ENCODE data around the gene ATP10D.

ATP10D gene

GRCh38 chr4:47570816-47571215 lies 85.7 kb downstream of the ATP10D start:
- no peak for TF ChIP-seq TARDBP (IDR thresholded peaks at IDR 0.05)
- TF ChIP-seq CTBP1 (IDR thresholded peaks at IDR 0.05; ENCODE audit: borderline replicate concordance): no peak
- no peak for TF ChIP-seq PKNOX1 (IDR thresholded peaks at IDR 0.05)
- no peak for TF ChIP-seq FOXK2 (IDR thresholded peaks at IDR 0.05)
- POLR2A ChIA-PET: no interaction called here
- no peak for DNase-seq (ENCODE audit: extremely low spot score)
- CTCF ChIA-PET: interaction anchor here (0.6 kb wide), 1 partner anchor 8 kb away, joined by 4 read pairs; no protein-coding TSS in a partner anchor

- ChIA-PET POLR2A (no interaction called here), CTCF (no interaction called here)
- TF ChIP-seq L3MBTL2 (conservative IDR thresholded peaks at IDR 0.05) (no peak), SUZ12 (IDR thresholded peaks at IDR 0.05) (no peak), ELF4 (IDR thresholded peaks at IDR 0.05) (no peak), TARDBP (IDR thresholded peaks at IDR 0.05) (no peak), HDGF (IDR thresholded peaks at IDR 0.05; ENCODE audit: borderline replicate concordance) (no peak), FOXA1 (IDR thresholded peaks at IDR 0.05) (no peak), PKNOX1 (IDR thresholded peaks at IDR 0.05) (no peak), CTBP1 (IDR thresholded peaks at IDR 0.05; ENCODE audit: borderline replicate concordance) (no peak), ZNF384 (IDR thresholded peaks at IDR 0.05) (no peak), NFRKB (IDR thresholded peaks at IDR 0.05) (no peak), FOXK2 (IDR thresholded peaks at IDR 0.05) (no peak), ARNT (IDR thresholded peaks at IDR 0.05) (no peak), SP1 (IDR thresholded peaks at IDR 0.05) (no peak), LEF1 (IDR thresholded peaks at IDR 0.05; ENCODE audit: borderline replicate concordance) (no peak), BHLHE40 (IDR thresholded peaks at IDR 0.05; ENCODE audit: borderline replicate concordance) (no peak)
- DNase-seq (ENCODE audit: extremely low spot score): no peak
Measured at GRCh38 chr4:47572981-47573380, 87.9 kb downstream of the ATP10D start.

GRCh38 chr4:47577779-47578553 lies 92.9 kb downstream of the ATP10D start:
- POLR2A ChIA-PET: no interaction called here

DNA sequence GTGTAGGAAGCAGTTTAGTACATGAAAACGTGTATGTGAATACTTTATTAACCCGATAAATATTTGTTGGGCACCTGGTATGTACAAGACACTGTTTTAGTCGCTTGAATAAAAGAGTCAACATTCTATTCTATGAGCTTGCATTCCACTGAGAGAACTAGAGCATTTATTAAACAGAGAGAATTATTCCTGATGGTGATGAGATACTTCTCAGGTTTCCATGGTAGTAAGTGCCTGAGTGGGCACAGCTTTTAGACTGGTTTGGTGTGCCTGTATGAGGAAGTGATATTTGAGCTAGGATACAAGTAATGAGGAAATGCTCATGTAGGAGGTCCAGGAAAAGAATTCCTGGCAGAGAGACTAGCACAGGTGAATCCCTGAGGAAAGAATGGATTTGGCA lies 94.2 kb downstream of the ATP10D start:
- TF ChIP-seq SUZ12 (IDR thresholded peaks at IDR 0.05) (no peak), FOXK2 (IDR thresholded peaks at IDR 0.05) (no peak), ARNT (IDR thresholded peaks at IDR 0.05) (no peak), LEF1 (IDR thresholded peaks at IDR 0.05; ENCODE audit: borderline replicate concordance) (no peak), TARDBP (IDR thresholded peaks at IDR 0.05) (no peak), PKNOX1 (IDR thresholded peaks at IDR 0.05) (no peak), L3MBTL2 (conservative IDR thresholded peaks at IDR 0.05) (no peak), NFRKB (IDR thresholded peaks at IDR 0.05) (no peak), CTBP1 (IDR thresholded peaks at IDR 0.05; ENCODE audit: borderline replicate concordance) (no peak), ELF4 (IDR thresholded peaks at IDR 0.05) (no peak), BHLHE40 (IDR thresholded peaks at IDR 0.05; ENCODE audit: borderline replicate concordance) (no peak), HDGF (IDR thresholded peaks at IDR 0.05; ENCODE audit: borderline replicate concordance) (no peak), SP1 (IDR thresholded peaks at IDR 0.05) (no peak), ZNF384 (IDR thresholded peaks at IDR 0.05) (no peak), FOXM1 (IDR thresholded peaks at IDR 0.05; ENCODE audit: borderline replicate concordance) (no peak), FOXA1 (IDR thresholded peaks at IDR 0.05) (no peak)
- ChIA-PET CTCF (interaction anchor here (0.6 kb wide), 1 partner anchor 8 kb away, joined by 4 read pairs; no protein-coding TSS in a partner anchor), POLR2A (no interaction called here)
- no peak for DNase-seq (ENCODE audit: extremely low spot score)

More at GRCh38 chr4:47577779-47578553, 92.9 kb downstream of the ATP10D start:
- CTCF ChIA-PET: no interaction called here
- TF ChIP-seq FOXA1 (IDR thresholded peaks at IDR 0.05) (no peak), TARDBP (IDR thresholded peaks at IDR 0.05) (no peak), SUZ12 (IDR thresholded peaks at IDR 0.05) (no peak), ARNT (IDR thresholded peaks at IDR 0.05) (no peak), L3MBTL2 (conservative IDR thresholded peaks at IDR 0.05) (no peak), FOXM1 (IDR thresholded peaks at IDR 0.05; ENCODE audit: borderline replicate concordance) (no peak), BHLHE40 (IDR thresholded peaks at IDR 0.05; ENCODE audit: borderline replicate concordance) (no peak), ELF4 (IDR thresholded peaks at IDR 0.05) (no peak), FOXK2 (IDR thresholded peaks at IDR 0.05) (no peak), LEF1 (IDR thresholded peaks at IDR 0.05; ENCODE audit: borderline replicate concordance) (no peak)
- DNase-seq (ENCODE audit: extremely low spot score): no peak

- POLR2A ChIA-PET: no interaction called here
- CTCF ChIA-PET: no interaction called here
- TF ChIP-seq BHLHE40 (IDR thresholded peaks at IDR 0.05; ENCODE audit: borderline replicate concordance): no peak
- no peak for TF ChIP-seq SP1 (IDR thresholded peaks at IDR 0.05)
- no peak for TF ChIP-seq NFRKB (IDR thresholded peaks at IDR 0.05)
- no peak for DNase-seq (ENCODE audit: extremely low spot score)
Measured at GRCh38 chr4:47590325-47590724, 105.2 kb downstream of the ATP10D start.

- CTCF ChIA-PET: no interaction called here
- POLR2A ChIA-PET: no interaction called here
- TF ChIP-seq NFRKB (IDR thresholded peaks at IDR 0.05) (no peak), FOXK2 (IDR thresholded peaks at IDR 0.05) (no peak), HDGF (IDR thresholded peaks at IDR 0.05; ENCODE audit: borderline replicate concordance) (no peak), L3MBTL2 (conservative IDR thresholded peaks at IDR 0.05) (no peak), ZNF384 (IDR thresholded peaks at IDR 0.05) (no peak), SP1 (IDR thresholded peaks at IDR 0.05) (no peak), PKNOX1 (IDR thresholded peaks at IDR 0.05) (no peak), LEF1 (IDR thresholded peaks at IDR 0.05; ENCODE audit: borderline replicate concordance) (no peak), ELF4 (IDR thresholded peaks at IDR 0.05) (no peak), CTBP1 (IDR thresholded peaks at IDR 0.05; ENCODE audit: borderline replicate concordance) (no peak), FOXM1 (IDR thresholded peaks at IDR 0.05; ENCODE audit: borderline replicate concordance) (no peak), BHLHE40 (IDR thresholded peaks at IDR 0.05; ENCODE audit: borderline replicate concordance) (no peak), TARDBP (IDR thresholded peaks at IDR 0.05) (no peak), ARNT (IDR thresholded peaks at IDR 0.05) (no peak)
- DNase-seq (ENCODE audit: extremely low spot score): no peak
Measured at GRCh38 chr4:47597696-47598095, 112.6 kb downstream of the ATP10D start.
